Measurements from ENCODE around the gene LBP.

The LBP gene

DNA sequence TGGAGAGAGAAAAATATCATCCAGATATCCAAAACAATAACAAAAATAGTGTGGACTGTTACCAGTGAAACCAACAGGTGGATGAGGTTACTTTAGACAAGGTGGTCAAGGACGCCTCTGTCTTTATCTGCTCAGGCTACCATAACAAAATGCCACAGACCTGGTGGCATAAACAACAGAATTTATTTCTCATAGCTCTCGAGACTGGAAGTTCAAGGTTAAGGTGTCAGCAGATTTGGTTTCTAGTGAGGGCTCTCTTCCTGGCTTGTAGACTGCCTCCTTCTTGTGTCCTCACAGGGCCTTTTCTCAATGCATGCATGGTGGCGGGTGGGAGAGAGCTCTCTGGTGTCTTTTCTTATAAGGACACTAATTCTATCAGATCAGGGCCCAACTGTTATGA is 21.1 kb upstream of the LBP start:
- WGBS, 2 donors (ENCODE audit: extremely low coverage in 2 of 2, insufficient read length in 2 of 2, insufficient replicate concordance in 1 of 2), result no CpG with 5 or more reads among the region's 3 CpGs
- Histone ChIP-seq H2BK5ac (ENCODE audit: low read length) (no peak overlapping the region), H3K18ac (ENCODE audit: low read length) (no peak overlapping the region)

DNA sequence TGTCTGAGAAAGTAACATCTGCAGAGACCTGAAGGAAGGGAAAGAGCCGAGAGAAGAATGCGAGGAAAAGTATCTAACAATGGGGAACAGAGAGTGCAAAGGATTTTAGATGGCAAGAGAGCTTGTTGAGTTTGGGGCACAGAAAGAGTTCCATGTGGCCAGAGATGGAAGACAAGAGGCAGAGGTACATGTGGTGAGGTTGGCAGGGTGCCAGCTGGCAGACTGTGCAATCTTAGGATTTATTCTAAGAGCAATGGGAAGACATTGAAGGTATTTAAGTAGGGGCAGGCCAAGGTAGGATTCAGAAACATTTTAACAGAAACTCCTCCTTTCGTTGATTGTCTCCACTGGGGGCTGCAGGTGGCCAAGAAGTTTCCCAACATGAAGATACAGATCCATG is 20.4 kb upstream of the LBP start:
- WGBS, 2 donors (ENCODE audit: extremely low coverage in 2 of 2, insufficient read length in 2 of 2, insufficient replicate concordance in 1 of 2), result no CpG with 5 or more reads among the region's 3 CpGs
- Histone ChIP-seq H3K23ac (ENCODE audit: low read depth, low read length, poor library complexity) (no peak overlapping the region), H4K91ac (ENCODE audit: low read depth, low read length, poor library complexity) (no peak overlapping the region), H3K4me3 (ENCODE audit: low read length in 2 of 2) (peak overlapping the region in 1 of 2 donors; percentile 30), H3K79me1 (ENCODE audit: low read depth, low read length) (no peaks in the 10 kb centered on the region), H3K14ac (ENCODE audit: low read length) (no peak overlapping the region), H3K4ac (ENCODE audit: low read length) (no peak overlapping the region), H3K27ac (replicated peaks; ENCODE audit: low read length) (no peak overlapping the region), H4K8ac (ENCODE audit: low read depth, low read length) (no peak overlapping the region), H3K18ac (ENCODE audit: low read length) (no peak overlapping the region), H3K9me3 (replicated peaks in 1 of 2; ENCODE audit: control insufficient read depth in 2 of 2, insufficient read depth in 1 of 2, low read depth in 1 of 2, low read length in 2 of 2) (no peaks in the 10 kb centered on the region), H3K9ac (ENCODE audit: low read depth, low read length, poor library complexity) (no peak overlapping the region), H2BK120ac (ENCODE audit: low read depth, low read length) (no peak overlapping the region), H2AK5ac (ENCODE audit: low read depth, low read length) (no peak overlapping the region), H3K36me3 (replicated peaks in 1 of 2; ENCODE audit: control insufficient read depth in 2 of 2, insufficient read depth in 2 of 2, low read length in 2 of 2) (no peaks in the 10 kb centered on the region), H3K4me2 (ENCODE audit: insufficient read depth, low read length, poor library complexity, severe bottlenecking) (no peak overlapping the region), H2BK12ac (ENCODE audit: low read length) (no peak overlapping the region), H2AFZ (ENCODE audit: low read length) (no peak overlapping the region), H3K4me1 (ENCODE audit: control insufficient read depth in 2 of 2, insufficient read depth in 1 of 2, low read depth in 1 of 2, low read length in 2 of 2) (no peaks in the 10 kb centered on the region), H2BK5ac (ENCODE audit: low read length) (no peak overlapping the region), H2BK15ac (ENCODE audit: low read length) (no peak overlapping the region), H3K27me3 (ENCODE audit: control insufficient read depth in 3 of 3, insufficient read depth in 3 of 3, low read depth in 1 of 3, low read length in 3 of 3) (peaks cover 0 to 3% (median 0%) of the 10 kb centered on the region in 3 experiments)
- no peak for DNase-seq (ENCODE audit: low spot score)

More for the DNA sequence above, 21.1 kb upstream of the LBP start:
- Histone ChIP-seq H3K4me3 (ENCODE audit: low read length in 2 of 2) (no peak overlapping the region), H3K4ac (ENCODE audit: low read length) (no peak overlapping the region), H4K91ac (ENCODE audit: low read depth, low read length, poor library complexity) (no peak overlapping the region), H4K8ac (ENCODE audit: low read depth, low read length) (no peak overlapping the region), H3K27me3 (ENCODE audit: control insufficient read depth in 3 of 3, insufficient read depth in 3 of 3, low read depth in 1 of 3, low read length in 3 of 3) (peaks cover 0 to 3% (median 0%) of the 10 kb centered on the region in 3 experiments), H3K36me3 (replicated peaks in 1 of 2; ENCODE audit: control insufficient read depth in 2 of 2, insufficient read depth in 2 of 2, low read length in 2 of 2) (no peaks in the 10 kb centered on the region), H3K9me3 (replicated peaks in 1 of 2; ENCODE audit: control insufficient read depth in 2 of 2, insufficient read depth in 1 of 2, low read depth in 1 of 2, low read length in 2 of 2) (no peaks in the 10 kb centered on the region), H3K23ac (ENCODE audit: low read depth, low read length, poor library complexity) (no peak overlapping the region), H3K4me1 (ENCODE audit: control insufficient read depth in 2 of 2, insufficient read depth in 1 of 2, low read depth in 1 of 2, low read length in 2 of 2) (no peaks in the 10 kb centered on the region), H2BK120ac (ENCODE audit: low read depth, low read length) (no peak overlapping the region), H3K4me2 (ENCODE audit: insufficient read depth, low read length, poor library complexity, severe bottlenecking) (no peak overlapping the region), H2BK15ac (ENCODE audit: low read length) (no peak overlapping the region), H2AFZ (ENCODE audit: low read length) (no peak overlapping the region), H3K14ac (ENCODE audit: low read length) (no peak overlapping the region), H2BK12ac (ENCODE audit: low read length) (no peak overlapping the region), H3K27ac (replicated peaks; ENCODE audit: low read length) (no peak overlapping the region), H2AK5ac (ENCODE audit: low read depth, low read length) (no peak overlapping the region), H3K79me1 (ENCODE audit: low read depth, low read length) (no peaks in the 10 kb centered on the region), H3K9ac (ENCODE audit: low read depth, low read length, poor library complexity) (no peak overlapping the region)
- DNase-seq (ENCODE audit: low spot score), result no peak

DNA sequence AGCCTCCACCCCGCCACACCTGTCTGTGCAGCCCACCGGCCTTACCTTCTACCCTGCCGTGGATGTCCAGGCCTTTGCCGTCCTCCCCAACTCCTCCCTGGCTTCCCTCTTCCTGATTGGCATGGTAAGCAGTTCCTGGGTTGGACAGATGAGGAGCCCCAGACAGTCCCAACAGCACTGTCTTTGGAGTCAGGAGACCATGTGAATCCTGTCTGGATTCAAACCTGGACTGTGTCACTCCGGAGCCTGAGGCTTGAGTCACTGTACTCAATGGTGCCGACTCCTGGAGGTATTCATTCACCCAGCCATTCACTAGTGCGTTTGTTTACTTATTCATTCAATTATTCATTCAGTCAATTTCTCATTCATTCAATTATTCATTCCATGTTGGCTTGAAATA is 20.0 kb upstream of the LBP start:
- H2BK5ac ChIP-seq (ENCODE audit: low read length), result no peak overlapping the region
- H3K4me3 ChIP-seq (ENCODE audit: low read length in 2 of 2), result peak overlapping the region in 1 of 2 donors; percentile 30
- DNase-seq (ENCODE audit: low spot score), result no peak
- no peaks in the 10 kb centered on the region for H3K79me1 ChIP-seq (ENCODE audit: low read depth, low read length)
- no peaks in the 10 kb centered on the region for H3K4me1 ChIP-seq (ENCODE audit: control insufficient read depth in 2 of 2, insufficient read depth in 1 of 2, low read depth in 1 of 2, low read length in 2 of 2)
- no peak overlapping the region for H2BK15ac ChIP-seq (ENCODE audit: low read length)
- no peaks in the 10 kb centered on the region for H3K36me3 ChIP-seq (replicated peaks in 1 of 2; ENCODE audit: control insufficient read depth in 2 of 2, insufficient read depth in 2 of 2, low read length in 2 of 2)
- WGBS, 2 donors (ENCODE audit: extremely low coverage in 2 of 2, insufficient read length in 2 of 2, insufficient replicate concordance in 1 of 2), result no CpG with 5 or more reads among the region's 7 CpGs
- no peak overlapping the region for H3K9ac ChIP-seq (ENCODE audit: low read depth, low read length, poor library complexity)
- H3K27ac ChIP-seq (replicated peaks; ENCODE audit: low read length), result no peak overlapping the region
- H3K4me2 ChIP-seq (ENCODE audit: insufficient read depth, low read length, poor library complexity, severe bottlenecking), result no peak overlapping the region
- H4K91ac ChIP-seq (ENCODE audit: low read depth, low read length, poor library complexity), result no peak overlapping the region
- H2BK12ac ChIP-seq (ENCODE audit: low read length), result no peak overlapping the region
- no peak overlapping the region for H4K8ac ChIP-seq (ENCODE audit: low read depth, low read length)
- no peaks in the 10 kb centered on the region for H3K9me3 ChIP-seq (replicated peaks in 1 of 2; ENCODE audit: control insufficient read depth in 2 of 2, insufficient read depth in 1 of 2, low read depth in 1 of 2, low read length in 2 of 2)
- no peak overlapping the region for H3K4ac ChIP-seq (ENCODE audit: low read length)
- no peak overlapping the region for H2AFZ ChIP-seq (ENCODE audit: low read length)
- H3K23ac ChIP-seq (ENCODE audit: low read depth, low read length, poor library complexity), result no peak overlapping the region
- no peak overlapping the region for H2BK120ac ChIP-seq (ENCODE audit: low read depth, low read length)
- H3K18ac ChIP-seq (ENCODE audit: low read length), result no peak overlapping the region
- peaks cover 0 to 3% (median 0%) of the 10 kb centered on the region in 3 experiments for H3K27me3 ChIP-seq (ENCODE audit: control insufficient read depth in 3 of 3, insufficient read depth in 3 of 3, low read depth in 1 of 3, low read length in 3 of 3)
- no peak overlapping the region for H2AK5ac ChIP-seq (ENCODE audit: low read depth, low read length)
- H3K14ac ChIP-seq (ENCODE audit: low read length), result no peak overlapping the region

GRCh38 chr20:38330638-38331037 is 15.6 kb upstream of the LBP start:
- no CpG with 5 or more reads among the region's 3 CpGs for WGBS, 2 donors (ENCODE audit: extremely low coverage in 2 of 2, insufficient read length in 2 of 2, insufficient replicate concordance in 1 of 2)
- Histone ChIP-seq H3K23ac (ENCODE audit: low read depth, low read length, poor library complexity) (no peak overlapping the region), H3K4me3 (ENCODE audit: low read length in 2 of 2) (peak overlapping the region in 1 of 2 donors; percentile 4), H2AFZ (ENCODE audit: low read length) (no peak overlapping the region), H2BK15ac (ENCODE audit: low read length) (no peak overlapping the region), H3K79me1 (ENCODE audit: low read depth, low read length) (no peaks in the 10 kb centered on the region), H2BK5ac (ENCODE audit: low read length) (no peak overlapping the region), H2BK120ac (ENCODE audit: low read depth, low read length) (no peak overlapping the region), H3K14ac (ENCODE audit: low read length) (peak overlapping the region; percentile 11), H4K8ac (ENCODE audit: low read depth, low read length) (no peak overlapping the region), H3K27me3 (ENCODE audit: control insufficient read depth in 3 of 3, insufficient read depth in 3 of 3, low read depth in 1 of 3, low read length in 3 of 3) (no peaks in the 10 kb centered on the region), H3K36me3 (replicated peaks in 1 of 2; ENCODE audit: control insufficient read depth in 2 of 2, insufficient read depth in 2 of 2, low read length in 2 of 2) (no peaks in the 10 kb centered on the region), H3K4me1 (ENCODE audit: control insufficient read depth in 2 of 2, insufficient read depth in 1 of 2, low read depth in 1 of 2, low read length in 2 of 2) (no peaks in the 10 kb centered on the region), H2AK5ac (ENCODE audit: low read depth, low read length) (peak overlapping the region; percentile 47), H3K4me2 (ENCODE audit: insufficient read depth, low read length, poor library complexity, severe bottlenecking) (no peak overlapping the region), H4K91ac (ENCODE audit: low read depth, low read length, poor library complexity) (no peak overlapping the region), H3K9me3 (replicated peaks in 1 of 2; ENCODE audit: control insufficient read depth in 2 of 2, insufficient read depth in 1 of 2, low read depth in 1 of 2, low read length in 2 of 2) (no peaks in the 10 kb centered on the region), H2BK12ac (ENCODE audit: low read length) (no peak overlapping the region), H3K18ac (ENCODE audit: low read length) (no peak overlapping the region), H3K9ac (ENCODE audit: low read depth, low read length, poor library complexity) (no peak overlapping the region), H3K4ac (ENCODE audit: low read length) (no peak overlapping the region), H3K27ac (replicated peaks; ENCODE audit: low read length) (no peak overlapping the region)
- no peak for DNase-seq (ENCODE audit: low spot score)
